HG02759 (cell line): ENCODE results near the gene TRIM17.
A peak's percentile ranks its signal among the peaks of the same experiment; 100 is the strongest.

Source experiments
- ATAC-seq: cut with Tn5 transposase; IDR thresholded peaks from one replicate; pipeline ENCODE4 v1.9.1; 2021; ENCODE audit warnings: mild to moderate bottlenecking, moderate library complexity; ENCODE audit not compliant: unreplicated experiment

TRIM17 gene

DNA sequence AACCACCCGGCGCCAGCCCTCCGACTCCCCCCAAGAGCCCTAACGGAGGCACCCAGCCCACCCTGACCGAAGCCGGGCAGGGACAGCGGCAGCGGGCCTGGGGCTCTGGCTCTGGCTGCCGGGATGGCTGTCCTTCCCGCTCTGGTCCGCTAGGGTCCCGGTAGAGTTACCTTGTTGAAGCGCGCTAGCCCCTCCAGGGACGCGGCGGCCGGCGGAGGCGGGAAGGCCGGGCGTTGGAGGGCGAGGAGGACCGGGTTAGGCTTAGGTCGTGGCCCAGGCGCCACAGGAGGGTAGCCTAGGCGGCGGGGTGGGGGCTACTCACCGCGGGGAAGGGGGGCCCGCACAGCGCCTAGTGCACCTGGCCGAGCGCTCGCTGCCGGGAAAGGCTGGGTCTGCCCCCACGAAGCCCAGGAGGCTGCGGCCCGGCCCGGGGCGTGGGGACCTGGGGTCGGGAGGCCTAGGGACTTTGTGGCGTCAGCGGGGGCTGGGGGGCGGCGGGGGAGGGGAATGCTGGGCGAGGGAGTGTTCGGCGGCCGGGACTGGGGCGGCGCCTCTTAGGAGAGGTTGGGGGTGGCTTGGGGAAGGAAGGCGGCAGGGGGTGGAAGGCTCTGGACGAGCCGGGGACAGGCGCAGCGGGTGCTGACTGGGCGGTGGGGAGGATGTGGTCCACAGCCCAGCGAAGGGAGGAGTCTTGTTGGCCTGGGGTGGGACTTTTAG is at the start of gene TRIM17:
Gene TRIM17, minus strand, starts transcription at position 645 of the 717 bp plus-strand sequence. CDS start 1,789 bp downstream, outside the sequence.
- ATAC-seq = no peak

DNA sequence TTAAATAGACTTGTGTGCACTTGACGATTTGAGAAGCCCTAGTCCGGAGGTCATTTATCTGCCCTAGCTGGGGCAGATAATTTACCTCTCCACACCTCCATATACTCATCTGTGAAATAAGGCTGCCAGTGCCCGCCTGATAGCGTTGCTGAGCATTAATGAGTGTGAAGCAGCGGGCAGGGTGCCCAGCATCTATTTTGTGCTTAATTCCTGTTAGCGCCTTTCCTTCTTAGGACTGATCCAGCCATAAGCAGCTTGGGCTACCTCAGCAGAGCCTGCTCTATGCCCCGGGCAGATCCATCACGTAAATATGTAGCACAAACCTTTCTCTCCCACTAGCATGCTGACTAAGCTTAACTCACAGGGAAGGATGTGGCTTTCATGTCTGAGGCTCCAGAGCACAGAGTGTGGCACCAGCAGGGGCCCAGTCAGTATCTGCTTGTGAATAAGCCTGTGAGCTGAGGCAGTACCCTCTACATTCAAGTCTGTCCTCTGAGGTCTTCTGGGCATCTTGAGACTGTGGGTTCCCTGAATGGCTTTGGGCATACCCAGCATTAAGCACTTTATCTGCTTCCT is 49.0 kb upstream of the TRIM17 start:
- ATAC-seq = no peak

GRCh38 chr1:228465141-228465540 is 48.5 kb upstream of the TRIM17 start:
- ATAC-seq = no peak

DNA sequence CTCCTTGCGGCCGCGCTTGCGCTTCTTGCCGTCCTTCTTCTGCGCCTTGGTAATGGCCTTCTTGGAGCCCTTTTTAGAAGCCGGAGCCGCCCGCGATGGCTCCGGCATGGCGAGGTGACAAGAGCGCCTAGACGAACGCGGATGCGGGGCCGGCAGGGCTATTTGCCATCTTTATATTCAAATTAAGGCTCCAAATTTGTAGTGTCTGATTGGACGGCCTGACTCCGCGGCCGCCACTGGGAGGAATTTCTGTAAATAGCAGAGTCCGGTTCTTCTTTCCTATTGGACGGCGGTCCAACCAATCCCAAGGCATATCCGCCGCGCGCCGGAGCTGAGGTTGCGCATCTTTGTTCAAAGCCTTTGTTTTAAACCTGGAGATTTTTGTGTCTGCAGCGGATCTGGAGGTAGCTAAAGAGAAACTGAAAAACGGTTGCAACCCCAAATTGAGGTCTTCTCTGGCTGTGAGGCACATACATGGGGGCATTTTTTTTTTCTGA is 47.9 kb upstream of the TRIM17 start:
- ATAC-seq = peak; percentile 88

DNA sequence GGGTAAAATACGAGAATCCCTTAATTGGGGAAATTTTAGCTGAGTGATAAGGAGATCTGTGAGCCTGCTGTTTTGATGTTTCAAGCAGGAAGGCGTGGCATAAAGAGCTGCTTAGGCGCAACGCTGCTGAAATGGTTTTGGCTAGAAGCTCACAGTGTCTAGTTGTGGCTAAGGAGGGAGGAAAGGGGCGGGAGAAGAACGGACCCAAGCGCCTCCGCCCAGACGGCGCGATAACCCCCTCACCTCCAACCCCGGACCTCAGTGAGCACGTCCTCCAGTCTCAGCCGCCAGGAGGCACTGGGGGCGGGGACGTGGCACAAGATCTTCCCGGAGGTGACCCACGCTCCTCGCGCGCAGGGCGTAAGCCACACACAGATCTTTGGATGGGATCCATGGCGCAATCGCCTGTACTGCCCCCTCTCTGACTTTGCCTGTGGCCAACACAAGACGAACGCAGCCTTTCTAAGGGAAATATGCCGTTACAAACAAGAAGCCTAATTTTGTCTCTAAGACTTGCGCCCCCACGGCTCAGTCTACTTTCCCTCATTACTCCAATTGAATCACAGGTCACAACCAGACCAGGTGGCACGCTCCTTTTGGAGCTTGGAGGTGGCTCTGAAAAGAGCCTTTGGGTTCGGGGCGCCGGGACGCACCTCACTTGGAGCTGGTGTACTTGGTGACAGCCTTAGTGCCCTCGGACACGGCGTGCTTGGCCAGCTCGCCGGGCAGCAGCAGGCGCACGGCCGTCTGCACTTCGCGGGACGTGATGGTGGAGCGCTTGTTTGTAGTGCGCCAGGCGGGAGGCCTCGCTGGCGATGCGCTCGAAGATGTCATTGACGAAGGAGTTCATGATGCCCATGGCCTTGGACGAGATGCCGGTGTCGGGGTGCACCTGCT is 47.1 kb upstream of the TRIM17 start:
- ATAC-seq = peak; percentile 46

DNA sequence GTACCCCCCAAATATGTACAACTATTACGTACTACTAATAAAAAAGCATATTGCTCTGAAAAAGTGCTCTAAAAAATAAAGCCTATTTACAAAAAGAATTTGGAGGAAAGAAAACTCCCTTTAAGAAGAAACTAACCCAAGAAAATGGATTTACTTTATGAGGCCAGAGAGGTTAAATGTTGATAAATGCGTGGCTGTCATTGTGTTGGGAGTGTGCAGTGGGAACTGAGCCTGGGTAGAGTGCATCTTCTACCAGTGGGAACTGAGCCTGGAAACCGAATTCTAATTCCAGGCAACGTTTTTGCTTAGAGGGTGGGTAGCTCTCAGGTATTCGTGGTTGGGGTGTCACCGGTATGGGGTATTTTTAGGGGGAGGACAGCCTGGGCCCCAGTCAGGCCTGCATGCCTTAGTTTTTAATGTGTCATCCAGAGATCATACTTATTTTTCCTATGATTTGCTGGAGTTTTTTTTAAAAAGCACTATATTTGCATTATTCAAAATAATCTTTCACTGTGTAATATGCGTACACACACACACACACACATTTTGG is 46.4 kb upstream of the TRIM17 start:
- ATAC-seq = no peak

DNA sequence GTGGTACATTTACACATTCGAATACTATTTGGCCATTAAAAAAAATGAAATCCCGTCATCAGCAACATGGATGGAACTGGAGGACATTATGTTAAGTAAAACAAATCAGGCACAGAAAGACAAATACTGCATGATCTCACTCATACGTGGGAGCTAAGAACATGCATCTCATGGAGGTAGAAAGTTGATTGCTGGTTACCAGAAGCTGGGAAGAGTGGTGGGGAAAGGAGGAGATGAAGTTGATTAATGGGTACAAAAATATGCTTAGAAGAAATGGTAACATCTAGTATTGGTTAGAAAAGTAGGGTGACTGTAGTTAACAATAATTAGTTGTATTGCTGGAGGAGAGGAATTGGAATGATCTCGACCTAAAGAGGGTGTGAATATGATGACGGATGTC is 45.9 kb upstream of the TRIM17 start:
- no peak for ATAC-seq

DNA sequence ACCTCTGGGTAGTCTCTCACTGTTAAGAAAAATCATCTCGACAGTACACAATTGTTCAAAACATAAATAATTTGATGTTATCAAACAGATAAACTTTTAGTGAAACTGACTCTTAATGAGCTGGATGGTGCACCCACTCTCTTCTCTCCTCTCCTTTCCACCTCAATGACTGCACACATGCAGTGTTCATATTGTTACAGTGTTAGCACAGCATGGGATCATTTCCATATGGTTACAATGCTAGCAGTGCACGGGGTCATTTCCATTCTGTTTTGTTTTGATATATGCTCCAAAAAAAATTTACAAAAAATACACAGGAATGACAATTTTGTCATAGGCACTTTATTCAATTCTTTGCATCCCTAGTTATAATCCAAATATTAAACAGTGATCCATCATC is 44.2 kb upstream of the TRIM17 start:
- no peak for ATAC-seq

DNA sequence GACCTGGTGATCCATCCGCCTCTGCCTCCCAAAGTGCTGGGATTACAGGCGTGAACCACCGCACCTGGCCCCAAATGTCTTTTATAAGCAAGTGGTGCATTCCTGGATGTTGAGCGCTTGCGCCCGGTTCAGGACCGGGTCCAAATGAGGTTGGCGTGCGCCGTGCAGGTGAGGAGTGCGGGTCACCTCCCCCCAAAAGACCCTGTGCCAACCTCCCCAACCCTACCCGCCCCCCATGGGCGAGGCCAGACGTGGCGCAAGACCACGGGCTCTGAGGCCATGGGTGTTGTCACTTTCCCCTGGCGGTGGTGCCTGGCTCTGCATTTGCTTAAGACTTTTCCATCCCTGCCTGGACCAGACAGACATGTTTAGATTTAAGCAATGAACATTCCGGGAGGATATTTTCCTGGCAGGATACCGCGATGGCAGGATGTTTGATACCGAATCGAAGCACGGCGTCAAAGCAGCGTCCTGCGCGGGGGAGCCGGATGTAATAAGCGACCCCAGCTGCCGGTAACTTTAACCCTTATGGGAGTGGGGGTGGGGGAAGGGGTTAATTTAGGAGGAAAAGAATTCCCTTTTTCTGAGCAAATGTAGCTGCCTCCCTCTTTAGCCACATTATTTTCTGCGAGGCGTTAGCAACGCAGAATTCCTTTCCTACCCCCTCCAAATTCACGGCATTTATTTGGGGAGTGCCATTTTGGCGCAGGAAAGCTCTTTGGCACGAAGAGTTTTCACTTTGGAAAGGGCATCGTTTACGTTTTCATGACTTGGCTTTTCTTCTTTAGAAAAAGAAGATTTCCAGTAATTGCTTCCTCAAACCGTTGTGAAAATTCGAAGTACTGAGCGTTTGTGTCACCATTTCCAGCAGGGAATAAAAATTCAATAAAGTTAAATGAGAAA is 42.7 kb upstream of the TRIM17 start:
- ATAC-seq = peak; percentile 25

DNA sequence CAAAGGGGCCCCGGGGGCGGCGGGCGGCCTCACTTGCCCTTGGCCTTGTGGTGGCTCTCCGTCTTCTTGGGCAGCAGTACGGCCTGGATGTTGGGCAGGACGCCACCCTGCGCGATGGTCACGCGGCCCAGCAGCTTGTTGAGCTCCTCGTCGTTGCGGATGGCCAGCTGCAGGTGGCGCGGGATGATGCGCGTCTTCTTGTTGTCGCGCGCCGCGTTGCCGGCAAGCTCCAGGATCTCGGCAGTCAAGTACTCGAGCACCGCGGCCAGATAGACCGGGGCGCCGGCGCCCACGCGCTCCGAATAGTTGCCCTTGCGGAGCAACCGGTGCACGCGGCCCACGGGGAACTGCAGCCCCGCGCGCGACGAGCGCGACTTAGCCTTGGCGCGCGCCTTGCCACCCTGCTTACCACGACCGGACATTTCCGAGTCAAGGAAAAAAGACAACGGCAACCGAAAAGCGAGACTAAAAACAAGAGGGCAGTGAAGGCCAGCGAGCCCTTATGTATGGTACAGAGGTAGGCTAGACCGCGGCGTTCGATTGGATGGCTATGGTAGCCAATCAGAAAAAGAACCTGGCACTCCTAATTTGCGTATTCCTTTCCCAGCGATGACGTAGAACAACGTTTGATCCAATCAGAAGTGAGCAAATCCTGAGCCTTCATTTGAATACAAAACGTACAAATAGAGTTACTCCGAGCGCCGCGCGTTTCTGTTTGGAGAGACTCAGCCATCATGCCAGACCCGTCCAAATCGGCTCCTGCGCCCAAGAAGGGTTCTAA is 40.9 kb upstream of the TRIM17 start:
- ATAC-seq = peak; percentile 87

DNA sequence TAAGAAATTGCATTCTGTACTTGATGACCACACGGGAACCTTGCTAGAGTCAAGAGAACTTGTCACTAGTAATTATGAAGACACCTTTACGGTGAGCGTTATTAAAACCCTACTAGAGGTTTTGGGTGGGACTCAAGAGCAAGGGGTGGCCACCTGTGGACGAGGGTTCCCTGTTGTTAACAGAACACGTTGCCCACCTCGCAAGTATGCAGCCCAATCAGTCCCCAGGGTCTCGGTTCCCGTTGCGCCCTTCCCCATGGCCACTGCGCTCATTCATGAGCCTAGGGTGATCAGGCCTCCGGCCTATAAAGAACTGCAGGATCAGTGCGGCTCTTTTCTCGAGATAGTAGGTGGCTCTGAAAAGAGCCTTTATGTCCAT is 40.3 kb upstream of the TRIM17 start:
- peak; percentile 6 for ATAC-seq

DNA sequence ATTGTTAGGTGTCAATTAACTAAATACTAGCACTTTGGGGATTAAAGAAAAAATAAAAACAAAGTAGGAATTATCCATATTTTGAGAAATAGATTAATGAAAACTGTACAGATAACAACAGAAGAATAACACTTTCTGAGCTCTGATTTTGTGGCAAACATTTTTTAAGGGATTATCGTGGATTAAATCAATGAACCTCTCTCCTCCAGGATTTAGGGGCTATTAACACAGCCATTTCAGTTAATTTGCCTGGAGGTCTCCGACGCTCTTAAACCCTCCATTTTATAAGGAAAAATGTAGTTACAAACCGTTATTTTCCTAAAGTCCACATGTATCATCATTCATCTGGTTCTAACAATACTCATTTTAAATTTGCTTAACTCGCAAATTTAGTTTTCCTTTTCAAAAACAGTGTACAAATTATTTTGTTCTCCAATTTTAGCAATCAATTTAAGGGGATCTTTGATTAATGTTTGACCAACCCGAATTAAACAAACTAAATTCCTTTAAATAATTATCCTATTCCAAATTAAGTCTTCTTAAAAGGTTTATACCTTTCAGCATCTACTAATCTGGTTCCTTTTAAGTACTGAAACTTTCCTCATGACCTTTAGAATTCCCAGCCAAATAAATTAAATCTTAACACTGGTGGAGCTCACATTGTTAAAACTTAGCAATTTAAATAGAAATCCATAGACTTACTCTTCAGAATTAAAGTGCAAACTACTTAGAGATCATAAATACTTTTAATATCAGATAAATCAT is 39.8 kb upstream of the TRIM17 start:
- no peak for ATAC-seq

DNA sequence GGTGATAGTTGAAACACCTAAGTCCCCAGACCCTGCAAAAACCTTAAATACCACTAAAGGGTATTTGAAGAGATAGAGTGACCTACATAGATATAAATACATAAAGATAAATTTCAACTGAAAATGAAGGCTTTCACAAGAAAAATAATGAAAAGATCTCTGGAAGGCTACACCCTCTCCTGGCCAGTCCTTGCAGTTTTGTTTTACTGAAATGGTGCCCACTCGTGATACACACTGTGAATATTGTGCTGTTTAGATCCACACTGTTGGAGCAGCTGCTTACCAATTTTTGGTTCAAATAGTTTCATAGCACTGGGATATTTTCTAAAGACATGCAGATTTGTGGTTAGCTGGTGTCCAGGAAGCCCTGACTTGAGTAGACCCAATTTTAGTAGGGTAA is 39.1 kb upstream of the TRIM17 start:
- ATAC-seq = no peak

DNA sequence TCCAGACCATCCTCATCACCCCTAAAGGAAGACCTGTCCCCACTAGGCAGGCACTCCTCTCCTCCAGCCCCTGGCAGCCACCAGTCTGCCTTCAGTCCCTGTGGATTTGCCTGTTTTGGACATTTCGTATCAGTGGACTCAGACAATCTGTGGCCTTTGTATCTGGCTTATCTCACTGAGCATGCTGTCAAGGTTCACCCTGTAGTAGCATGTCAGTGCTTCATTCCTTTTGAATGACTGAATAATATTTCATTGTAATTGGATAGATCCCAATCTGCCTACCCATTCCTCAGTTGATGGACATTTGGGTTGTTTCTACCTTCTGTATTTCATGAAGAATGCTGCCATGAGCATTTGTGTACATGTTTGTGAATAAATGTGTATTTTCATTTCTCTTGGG is 37.6 kb upstream of the TRIM17 start:
- ATAC-seq = no peak

DNA sequence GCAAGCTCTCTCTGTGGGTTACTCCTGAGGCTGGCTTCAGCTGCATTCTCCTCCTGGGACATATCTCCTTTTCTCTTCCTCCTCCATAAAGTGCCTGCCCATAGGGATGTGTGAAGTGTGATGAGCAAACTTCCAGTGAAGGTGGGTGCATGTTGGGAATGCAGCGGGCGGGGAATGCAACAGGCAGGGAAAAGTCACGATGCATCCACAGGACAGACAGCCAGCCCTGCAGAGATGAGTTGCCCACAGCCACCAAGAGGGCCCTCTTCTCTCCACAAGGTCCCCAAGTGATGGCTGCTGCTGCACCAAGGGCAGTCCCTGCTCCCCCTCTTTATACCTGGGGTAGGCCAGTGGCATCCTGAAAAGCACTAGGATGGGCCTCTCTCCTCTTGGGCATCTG is 37.0 kb upstream of the TRIM17 start:
- no peak for ATAC-seq

DNA sequence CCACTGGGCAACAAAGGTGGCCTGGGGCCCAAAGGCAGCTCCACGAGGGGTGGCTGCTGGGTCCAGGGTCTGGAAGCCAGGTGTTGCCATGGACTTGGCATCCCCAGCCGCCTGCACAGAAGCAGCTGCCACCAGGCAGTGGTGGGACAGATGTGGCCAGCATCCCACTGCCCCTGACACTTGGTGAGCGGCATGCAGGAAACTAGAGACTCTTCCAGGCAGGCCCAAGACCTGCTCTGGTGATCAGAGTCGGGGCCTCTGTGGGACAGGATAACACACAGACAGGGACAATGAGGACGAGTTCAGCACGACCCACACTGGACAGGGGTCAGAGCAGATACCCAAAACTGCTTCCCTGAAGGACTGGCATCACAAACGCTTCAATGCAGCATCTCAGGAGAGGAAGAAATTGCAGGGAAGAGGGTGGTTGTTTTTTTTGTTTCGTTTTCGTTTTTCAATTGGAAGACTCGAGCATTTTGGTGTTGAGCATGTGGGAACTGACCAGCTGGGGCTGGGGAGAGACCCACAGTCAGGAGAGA is 36.4 kb upstream of the TRIM17 start:
- no peak for ATAC-seq

GRCh38 chr1:228452194-228453021 is 35.7 kb upstream of the TRIM17 start:
- ATAC-seq = no peak

GRCh38 chr1:228450200-228450599 is 33.5 kb upstream of the TRIM17 start:
- no peak for ATAC-seq
